Left renal pelvis (tissue), 4 donors: ENCODE results near the gene SMAP2. TPM values are rescaled to one million over a fixed set of nuclear protein-coding genes. Genes with fewer than 3 reads are reported as not detected.

ENCODE experiments used
- DNase-seq, 4 donors: peaks; one replicate each; pipeline ENCODE4 v3.0.0-alpha.2; 2013; ENCODE audit warnings: low read depth in 4 of 4, low spot score in 3 of 4
- polyA plus RNA-seq, 4 donors: library from polyadenylated mRNA; unstranded; fragments of 120-200 nt; gene quantifications; one replicate each; pipeline ENCODE4 v1.2.1, GENCODE V29; 2013; ENCODE audit not compliant: insufficient read length in 4 of 4

The SMAP2 gene
- polyA plus RNA-seq, 4 donors: 19.5 to 26.6 (median 24.5) TPM

DNA sequence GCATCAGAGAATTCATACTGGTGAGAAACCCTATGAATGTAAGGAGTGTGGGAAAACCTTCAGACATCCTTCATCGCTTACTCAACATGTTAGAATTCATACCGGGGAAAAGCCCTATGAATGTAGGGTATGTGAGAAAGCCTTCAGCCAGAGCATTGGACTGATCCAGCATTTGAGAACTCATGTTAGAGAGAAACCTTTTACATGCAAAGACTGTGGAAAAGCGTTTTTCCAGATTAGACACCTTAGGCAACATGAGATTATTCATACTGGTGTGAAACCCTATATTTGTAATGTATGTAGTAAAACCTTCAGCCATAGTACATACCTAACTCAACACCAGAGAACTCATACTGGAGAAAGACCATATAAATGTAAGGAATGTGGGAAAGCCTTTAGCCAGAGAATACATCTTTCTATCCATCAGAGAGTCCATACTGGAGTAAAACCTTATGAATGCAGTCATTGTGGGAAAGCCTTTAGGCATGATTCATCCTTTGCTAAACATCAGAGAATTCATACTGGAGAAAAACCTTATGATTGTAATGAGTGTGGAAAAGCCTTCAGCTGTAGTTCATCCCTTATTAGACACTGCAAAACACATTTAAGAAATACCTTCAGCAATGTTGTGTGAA is 89.5 kb downstream of the SMAP2 start:
- no peak for DNase-seq

DNA sequence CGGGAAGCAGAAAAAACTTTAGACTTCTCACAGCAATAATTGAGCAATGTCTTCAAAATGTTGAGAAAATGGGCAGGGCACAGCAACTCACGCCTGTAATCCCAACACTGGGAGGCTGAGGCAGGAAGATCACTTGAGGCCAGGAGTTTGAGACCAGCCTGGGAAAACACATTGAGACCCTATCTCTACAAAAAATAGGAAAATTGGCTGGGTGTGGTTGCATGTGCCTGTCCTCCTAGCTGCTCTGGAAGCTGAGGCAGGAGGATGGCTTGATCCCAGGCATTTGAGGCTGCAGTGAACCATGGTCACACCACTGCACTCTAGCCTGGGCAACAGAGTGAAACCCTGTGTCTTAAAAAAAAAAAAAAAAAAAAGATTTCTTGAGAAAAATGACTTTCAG is 95.8 kb downstream of the SMAP2 start:
- no peak for DNase-seq

Other genes starting within 250 kb of the SMAP2 start
- gene RLF, start 212.3 kb upstream of the SMAP2 start, polyA plus RNA-seq: 10 to 100 TPM; 20.1 to 26.8 (median 24.7) TPM
- gene TMCO2, start 125.8 kb upstream of the SMAP2 start, polyA plus RNA-seq: not detected
- 10 to 100 TPM; 48.7 to 74.8 (median 60.7) TPM for gene ZMPSTE24, start 115.5 kb upstream of the SMAP2 start, polyA plus RNA-seq
- 10 to 100 TPM; 10.7 to 35.6 (median 21.0) TPM for gene COL9A2, start 56.4 kb upstream of the SMAP2 start, polyA plus RNA-seq
- gene ZFP69B, start 76.7 kb downstream of the SMAP2 start, polyA plus RNA-seq: 1 to 10 TPM; 5.7 to 6.8 (median 6.0) TPM
- gene ZFP69, start 103.6 kb downstream of the SMAP2 start, polyA plus RNA-seq: 1 to 10 TPM; 6.3 to 9.4 (median 8.2) TPM
- 10 to 100 TPM; 11.5 to 14.5 (median 12.8) TPM for gene EXO5, start 135.0 kb downstream of the SMAP2 start, polyA plus RNA-seq
- gene ZNF684, start 157.9 kb downstream of the SMAP2 start, polyA plus RNA-seq: 10 to 100 TPM in 3 of 4 donors, 1 to 10 TPM in 1; 6.5 to 12.8 (median 10.9) TPM